NCI-H2196 (cell line): Measurements from ENCODE around the gene PLEKHA3.
A peak's percentile ranks its signal among the peaks of the same experiment; 100 is the strongest.
"Not testable (repeated sequence)": the region's sequence is repeated elsewhere in the genome, so short reads cannot be mapped to it uniquely, and the experiment has no call there.

Experiments used
- DNase-seq: peaks from one replicate; lab custom pipeline; 2025; ENCODE audit not compliant: unreplicated experiment; lab: John Stamatoyannopoulos, UW

PLEKHA3 gene

DNA sequence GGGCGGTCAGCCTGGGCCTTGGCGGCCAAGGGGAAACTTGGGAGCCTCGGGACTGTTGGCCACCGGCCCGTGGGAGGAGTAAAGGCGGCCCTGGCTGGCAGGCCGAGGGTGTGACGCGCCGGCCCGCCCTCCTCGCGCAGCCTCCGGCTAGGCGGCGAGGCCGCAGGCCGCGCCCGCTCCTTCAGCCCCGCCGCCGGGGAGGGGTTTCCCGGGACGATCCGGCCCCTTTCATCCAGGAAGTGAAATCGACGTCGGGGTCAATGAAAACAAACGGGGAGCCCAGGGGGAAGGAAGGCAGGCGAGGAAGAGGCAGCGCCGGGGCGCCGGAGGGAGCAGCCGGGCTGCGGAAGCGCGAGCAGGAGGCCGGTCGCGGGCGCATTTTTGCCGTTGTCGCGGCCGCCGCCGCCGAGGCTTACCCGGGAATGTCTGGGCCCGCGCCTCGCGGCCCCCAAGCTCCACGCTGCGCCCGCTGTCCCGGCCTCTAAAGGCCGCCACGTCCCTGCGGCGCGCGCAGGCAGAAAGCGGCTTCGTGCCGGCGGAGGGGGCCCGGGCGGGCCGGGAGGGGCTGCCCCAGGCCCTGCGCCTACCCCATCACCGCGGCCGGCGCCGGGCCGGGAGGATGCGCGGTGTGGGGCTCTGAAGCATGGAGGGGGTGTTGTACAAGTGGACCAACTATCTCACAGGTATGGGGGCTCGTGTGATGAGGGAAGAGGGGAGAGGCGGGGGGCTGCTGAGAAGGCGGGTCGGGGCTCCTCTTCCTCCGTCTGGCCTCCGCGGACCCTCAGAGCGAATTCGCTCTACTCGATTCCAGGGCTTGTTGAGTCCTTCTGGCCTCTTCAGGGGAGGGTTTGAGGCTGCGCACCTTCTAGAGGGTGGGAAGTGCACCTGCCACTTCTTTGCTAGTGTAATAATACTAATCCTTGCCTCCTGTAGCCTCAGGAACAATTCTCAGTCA, at the start of gene PLEKHA3:
Gene PLEKHA3, plus strand, starts transcription at position 231 of the 955 bp plus-strand sequence. Its CDS starts 413 bp downstream, at position 644.
- peak; percentile 97 for DNase-seq

DNA sequence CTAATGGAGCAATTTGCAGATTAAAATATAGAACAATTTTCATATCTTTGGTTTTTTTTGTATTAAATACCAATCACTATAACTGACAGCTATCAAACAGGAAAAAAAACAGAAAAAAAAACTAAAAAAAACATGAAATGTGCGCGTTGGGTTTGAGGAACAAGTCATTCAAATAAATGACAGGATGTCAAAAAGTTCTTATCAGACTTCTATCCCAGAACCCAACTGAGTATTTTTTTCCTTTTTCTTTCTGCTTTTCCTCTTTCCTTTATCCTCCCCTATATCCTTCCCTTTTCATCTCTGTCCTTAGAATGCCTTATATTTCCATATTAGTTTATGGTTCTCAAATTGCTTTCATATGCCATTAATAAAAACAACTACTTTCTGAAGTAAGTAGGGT, 43.6 kb upstream of the PLEKHA3 start:
- DNase-seq = no peak

GRCh38 chr2:178441426-178441825, 38.8 kb upstream of the PLEKHA3 start:
- DNase-seq = no peak

- no peak for DNase-seq
These were observed 31.1 kb upstream of the PLEKHA3 start for GRCh38 chr2:178448968-178449661.

GRCh38 chr2:178449700-178450523, 30.3 kb upstream of the PLEKHA3 start:
- peak; percentile 35 for DNase-seq

DNA sequence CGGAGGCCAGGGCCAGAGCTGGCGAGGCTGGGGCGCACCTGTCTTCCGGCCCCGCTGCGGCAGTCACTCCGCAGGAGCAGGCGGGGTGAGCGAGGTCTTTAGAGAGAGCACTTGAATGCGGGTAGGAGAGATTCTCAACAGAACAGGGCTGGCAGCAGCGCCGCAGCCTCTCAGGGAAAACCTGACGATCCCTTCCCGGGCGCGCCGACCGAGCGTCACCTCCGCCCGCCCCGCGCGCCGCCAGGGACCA, 29.8 kb upstream of the PLEKHA3 start:
- DNase-seq = no peak

- DNase-seq = peak; percentile 96
These were observed 29.3 kb upstream of the PLEKHA3 start, which contains the start of the genes PJVK and PRKRA for GRCh38 chr2:178450774-178451525. Gene PJVK (plus strand): TSS chr2:178451378. CDS start chr2:178453410, 2,032 bp downstream. Gene PRKRA (minus strand): TSS chr2:178451175. CDS start chr2:178451030, 145 bp downstream.

DNA sequence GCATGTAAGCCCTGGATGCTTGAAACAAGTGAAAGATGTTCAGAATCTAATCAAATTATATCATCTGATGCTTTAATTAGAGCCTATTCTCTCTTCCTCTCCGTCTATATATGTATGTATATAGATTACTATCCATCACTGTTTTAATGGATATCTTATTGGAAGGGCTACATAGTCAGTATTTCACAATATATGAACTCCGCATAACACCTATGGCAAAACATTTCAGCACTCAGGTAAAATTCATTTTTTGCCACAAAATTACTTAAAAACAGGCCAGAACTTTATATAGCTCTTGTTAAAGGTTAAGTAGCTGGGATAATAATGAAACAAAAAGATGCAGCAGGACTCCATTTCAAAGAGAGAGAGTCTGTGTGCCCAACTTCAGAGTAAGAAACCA, 27.9 kb upstream of the PLEKHA3 start:
- no peak for DNase-seq

DNA sequence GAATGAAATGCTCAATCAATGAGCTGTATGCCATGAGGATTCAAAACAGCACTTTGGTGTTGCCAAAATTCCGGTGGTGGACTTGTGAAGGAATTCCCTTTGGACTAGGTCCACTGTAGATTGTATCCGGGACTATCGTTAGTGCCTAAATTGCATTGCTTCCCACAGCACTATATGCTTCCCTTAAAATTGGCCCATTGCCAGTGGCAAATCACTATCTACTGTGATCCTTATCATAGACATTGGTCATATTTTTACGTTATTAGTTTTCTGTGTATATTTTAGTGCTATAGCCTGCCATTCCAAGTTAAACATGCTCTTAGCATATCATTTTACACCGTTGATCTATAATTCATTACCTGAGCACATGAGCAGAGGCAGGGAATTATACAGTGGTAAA, 27.4 kb upstream of the PLEKHA3 start:
- no peak for DNase-seq

DNA sequence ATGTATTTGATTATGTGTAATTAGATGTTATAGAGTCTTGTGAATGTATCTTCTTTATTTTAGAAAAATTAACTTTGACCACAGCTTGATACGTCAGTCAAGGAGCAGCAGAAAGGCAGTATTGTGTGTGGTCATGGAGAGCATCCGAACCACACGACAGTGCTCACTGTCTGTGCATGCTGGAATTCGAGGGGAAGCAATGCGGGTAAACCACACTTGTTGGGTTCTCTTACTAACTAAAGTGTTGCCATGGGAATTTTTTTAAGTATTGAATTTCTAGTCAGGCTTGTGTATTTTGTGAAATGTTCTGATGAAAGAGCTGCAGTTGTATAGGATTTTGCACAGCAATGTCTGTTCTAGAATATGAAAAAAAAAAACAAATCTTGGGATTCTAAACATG, 24.3 kb upstream of the PLEKHA3 start:
- no peak for DNase-seq

DNA sequence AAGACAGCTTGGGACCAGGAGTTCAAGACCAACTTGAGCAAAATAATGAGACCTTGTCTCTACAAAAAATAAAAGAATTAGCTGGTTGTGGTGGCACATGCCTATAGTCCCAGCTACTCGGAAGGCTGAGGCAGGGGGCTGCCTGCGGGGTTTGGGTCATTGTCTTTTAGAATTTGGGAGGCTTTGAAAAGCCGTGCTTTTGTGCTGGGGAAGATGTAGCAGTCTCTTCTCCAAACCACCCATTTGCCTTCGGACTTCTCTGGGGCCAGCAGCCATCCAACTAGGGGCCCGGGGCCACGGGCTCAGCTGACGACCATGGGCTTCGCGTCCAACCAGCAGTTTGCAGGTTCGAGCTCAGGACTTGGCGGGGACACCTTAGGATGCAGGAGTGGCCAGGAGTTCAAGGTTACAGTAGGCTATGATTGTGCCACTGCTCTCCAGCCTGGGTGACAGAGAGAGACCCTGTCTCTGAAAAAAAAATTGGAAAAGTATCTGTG, 22.8 kb upstream of the PLEKHA3 start:
- DNase-seq = no peak

- DNase-seq = no peak
These were observed 10.9 kb upstream of the PLEKHA3 start for GRCh38 chr2:178469219-178469849.

- DNase-seq = not testable (repeated sequence)
These were observed 8.9 kb upstream of the PLEKHA3 start for GRCh38 chr2:178471313-178471712.

GRCh38 chr2:178473373-178473772, 6.9 kb upstream of the PLEKHA3 start:
- no peak for DNase-seq

- no peak for DNase-seq
These were observed 6.3 kb upstream of the PLEKHA3 start for GRCh38 chr2:178473931-178474330.

DNA sequence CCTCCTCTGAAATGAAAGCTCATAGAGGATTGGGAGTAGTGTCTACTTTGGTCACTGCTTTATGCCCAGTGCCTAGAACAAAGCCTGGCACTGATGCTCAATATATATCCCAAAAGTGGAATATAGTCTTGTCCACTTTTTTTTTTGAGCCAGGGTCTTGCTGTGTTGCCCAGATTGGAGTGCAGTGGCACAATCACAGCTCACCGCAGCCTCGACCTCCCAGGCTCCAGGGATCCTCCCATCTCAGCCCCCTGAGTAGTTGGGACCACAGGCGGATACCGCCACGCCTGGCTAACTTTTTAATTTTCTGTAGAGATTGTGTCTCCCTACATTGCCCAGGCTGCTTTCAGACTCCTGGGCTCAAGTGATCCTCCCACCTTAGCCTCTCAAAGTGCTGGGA, 5.7 kb upstream of the PLEKHA3 start:
- DNase-seq = no peak

DNA sequence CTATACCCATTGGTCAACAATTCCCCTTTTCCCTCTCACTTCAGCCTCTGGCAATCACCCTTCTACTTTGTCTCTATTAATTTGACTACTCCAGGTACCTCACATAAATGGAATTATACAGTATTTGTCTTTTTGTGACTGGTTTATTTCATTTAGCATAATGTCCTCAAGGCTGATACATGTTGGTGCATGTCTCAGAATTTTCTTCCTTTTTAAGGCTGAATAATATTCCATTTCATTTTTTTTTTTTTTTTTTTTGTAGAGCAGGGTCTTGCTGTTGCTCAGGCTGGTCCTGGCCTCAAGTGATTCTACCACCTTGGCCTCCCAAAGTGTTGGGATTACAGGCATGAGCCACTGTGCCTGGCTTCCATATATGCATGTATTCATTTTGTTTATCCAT, 3.8 kb upstream of the PLEKHA3 start:
- no peak for DNase-seq

DNA sequence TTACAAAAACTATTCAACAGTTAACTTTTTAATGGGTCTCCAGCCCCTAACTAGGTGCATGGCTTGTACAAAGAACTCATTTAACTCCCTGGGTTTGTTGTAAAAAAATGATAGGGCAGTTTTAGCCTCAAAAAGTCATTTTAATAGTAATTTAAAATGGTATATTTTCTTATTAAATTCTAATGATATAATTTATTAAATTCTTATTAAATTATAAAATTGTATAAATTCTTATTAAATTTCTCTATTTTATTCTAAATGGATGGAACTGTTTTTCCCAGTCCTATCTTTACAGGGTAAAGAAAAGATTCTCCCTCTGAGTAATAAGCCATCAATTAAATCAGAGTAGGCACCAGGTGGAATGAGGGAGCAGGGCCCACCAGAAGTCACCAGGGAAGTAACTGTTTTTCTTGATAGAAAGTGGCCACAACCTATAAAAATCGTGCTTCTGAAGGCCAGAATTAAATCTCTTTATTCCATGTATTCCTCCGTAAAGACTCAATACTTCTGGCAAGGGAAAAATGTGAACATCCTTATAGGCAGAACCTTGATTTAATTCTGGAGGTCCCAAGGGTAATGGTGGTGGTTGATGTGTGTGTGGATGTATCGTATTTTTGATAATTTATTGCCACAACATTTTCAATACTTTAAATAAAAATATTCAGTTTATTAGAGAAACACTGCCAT, 2.7 kb upstream of the PLEKHA3 start:
- no peak for DNase-seq

- DNase-seq = peak; percentile 45
These were observed 2.2 kb upstream of the PLEKHA3 start for GRCh38 chr2:178478130-178478438.
